Measurements from ENCODE around the gene NRROS.

DNA sequence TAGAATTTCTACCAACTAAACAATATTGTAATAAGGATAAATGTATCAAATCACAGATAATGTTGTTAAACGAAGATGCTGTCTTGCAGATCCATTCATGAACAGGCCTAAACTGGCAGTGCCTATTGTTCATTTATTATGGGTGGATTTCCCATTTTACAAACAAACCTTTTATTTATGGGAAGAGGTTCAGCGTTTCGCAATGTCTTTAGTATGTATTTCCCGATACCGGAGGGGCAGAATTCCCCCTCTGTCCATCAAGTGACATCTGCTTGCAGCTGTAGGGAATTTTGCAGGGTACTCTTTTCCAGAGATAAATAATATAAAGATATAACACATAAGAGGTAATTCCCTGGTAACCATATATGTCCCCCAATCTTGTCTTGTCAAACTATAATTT, 66.8 kb downstream of the NRROS start:
- no peak for TF ChIP-seq POLR2AphosphoS5 (IDR thresholded peaks at IDR 0.05; ENCODE audit: low read depth, low read length)
- TF ChIP-seq POLR2A (IDR thresholded peaks at IDR 0.05; ENCODE audit: low read depth, low read length), result no peak

Data from GM12892 (cell line).